Osteoblast (primary cell): Measurements from ENCODE around the gene FOXC1. TPM values are rescaled to one million over a fixed set of nuclear protein-coding genes. Genes with fewer than 3 reads are reported as not detected.

ENCODE experiments used
- DNase-seq: peaks from one replicate; pipeline ENCODE4 v3.0.0; 2011; ENCODE audit warnings: low spot score, mixed read lengths; ENCODE audit not compliant: insufficient read length; ENCODE audit errors: missing footprints
- H2AFZ ChIP-seq: 2 replicates; pipeline ENCODE4 v1.6.0; 2011; ENCODE audit warnings: mild to moderate bottlenecking, low read length
- H3K27ac ChIP-seq: 2 replicates; pipeline ENCODE4 v1.5.1; 2011; ENCODE audit warnings: mild to moderate bottlenecking, low read depth, low read length, moderate library complexity
- H3K27me3 ChIP-seq: 2 replicates; pipeline ENCODE4 v1.6.0; 2012; ENCODE audit warnings: mild to moderate bottlenecking, control low read depth, inconsistent platforms, low read length, moderate library complexity; ENCODE audit not compliant: insufficient read depth
- H3K36me3 ChIP-seq: 2 replicates; pipeline ENCODE4 v1.5.1; 2011; ENCODE audit warnings: mild to moderate bottlenecking, low read length, control low read depth, moderate library complexity; ENCODE audit not compliant: insufficient read depth
- H3K4me1 ChIP-seq: 2 replicates; pipeline ENCODE4 v1.5.1; 2011; ENCODE audit warnings: mild to moderate bottlenecking, low read length, control low read depth, moderate library complexity; ENCODE audit not compliant: insufficient read depth
- H3K4me2 ChIP-seq: 2 replicates; pipeline ENCODE4 v1.6.0; 2011; ENCODE audit warnings: mild to moderate bottlenecking, low read length; ENCODE audit not compliant: insufficient read depth
- H3K4me3 ChIP-seq: fragments of 200-600 bp; sonication (generic); 3 replicates; pipeline ENCODE4 v1.5.1; 2012; ENCODE audit warnings: mild to moderate bottlenecking, low read length, inconsistent platforms; ENCODE audit not compliant: insufficient read depth
- H3K79me2 ChIP-seq: 2 replicates; pipeline ENCODE4 v1.6.0; 2012; ENCODE audit warnings: mild to moderate bottlenecking, low read length, control low read depth, inconsistent platforms; ENCODE audit not compliant: insufficient read depth
- H3K9me3 ChIP-seq: 2 replicates; pipeline ENCODE4 v1.5.1; 2011; ENCODE audit warnings: low read depth, low read length, control low read depth
- H4K20me1 ChIP-seq: 2 replicates; pipeline ENCODE4 v1.6.0; 2012; ENCODE audit warnings: mild to moderate bottlenecking, low read length, control low read depth; ENCODE audit not compliant: insufficient read depth
- total RNA-seq: library from RNA; depleted of rRNA; stranded (reverse); fragments of >200 nt; gene quantifications from 2 replicates; pipeline ENCODE4 v1.2.3, GENCODE V29; 2012
- TF ChIP-seq, protein P1 (sequence below): IDR thresholded peaks from 2 replicates; pipeline ENCODE4 v1.5.1; 2011; ENCODE audit warnings: mild to moderate bottlenecking, low read depth, low read length, moderate library complexity; ENCODE audit errors: extremely low read depth

FOXC1 gene
- total RNA-seq, 1 donor = 39.4 TPM

DNA sequence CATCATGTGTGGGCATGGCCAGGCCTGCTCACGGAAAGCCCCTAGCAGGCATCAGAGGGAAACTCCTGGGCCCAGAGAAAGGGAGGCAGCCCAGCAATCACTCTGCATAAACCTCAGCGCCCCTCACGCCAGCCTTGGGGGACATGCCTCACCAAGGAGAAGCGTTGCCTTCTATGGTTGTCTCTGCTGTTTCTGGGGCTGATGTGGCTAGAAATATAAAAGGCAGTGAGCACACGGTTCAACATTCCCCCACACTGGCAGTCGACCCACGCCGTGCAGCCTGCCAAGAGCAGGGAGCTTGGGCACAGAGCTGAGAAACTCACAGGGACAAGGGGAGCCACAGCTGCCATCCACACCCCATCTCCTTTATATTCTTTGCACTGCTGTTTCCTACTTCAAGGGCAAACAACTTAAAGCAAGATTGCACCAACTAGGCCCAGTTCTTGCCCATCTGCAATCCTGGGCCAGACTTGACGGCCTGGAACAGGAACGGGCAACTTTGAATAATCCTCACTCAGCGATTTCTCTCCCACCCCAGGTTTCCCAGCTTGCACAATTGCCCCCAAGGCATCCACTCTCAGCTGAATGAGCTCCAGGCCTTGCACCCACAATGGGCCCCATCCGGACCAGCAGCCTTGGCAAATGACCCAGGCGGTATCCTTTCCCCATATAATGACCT, 35.5 kb upstream of the FOXC1 start:
- TF ChIP-seq, protein P1, sequence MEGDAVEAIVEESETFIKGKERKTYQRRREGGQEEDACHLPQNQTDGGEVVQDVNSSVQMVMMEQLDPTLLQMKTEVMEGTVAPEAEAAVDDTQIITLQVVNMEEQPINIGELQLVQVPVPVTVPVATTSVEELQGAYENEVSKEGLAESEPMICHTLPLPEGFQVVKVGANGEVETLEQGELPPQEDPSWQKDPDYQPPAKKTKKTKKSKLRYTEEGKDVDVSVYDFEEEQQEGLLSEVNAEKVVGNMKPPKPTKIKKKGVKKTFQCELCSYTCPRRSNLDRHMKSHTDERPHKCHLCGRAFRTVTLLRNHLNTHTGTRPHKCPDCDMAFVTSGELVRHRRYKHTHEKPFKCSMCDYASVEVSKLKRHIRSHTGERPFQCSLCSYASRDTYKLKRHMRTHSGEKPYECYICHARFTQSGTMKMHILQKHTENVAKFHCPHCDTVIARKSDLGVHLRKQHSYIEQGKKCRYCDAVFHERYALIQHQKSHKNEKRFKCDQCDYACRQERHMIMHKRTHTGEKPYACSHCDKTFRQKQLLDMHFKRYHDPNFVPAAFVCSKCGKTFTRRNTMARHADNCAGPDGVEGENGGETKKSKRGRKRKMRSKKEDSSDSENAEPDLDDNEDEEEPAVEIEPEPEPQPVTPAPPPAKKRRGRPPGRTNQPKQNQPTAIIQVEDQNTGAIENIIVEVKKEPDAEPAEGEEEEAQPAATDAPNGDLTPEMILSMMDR = no peak
- no peak overlapping the region for H3K27ac ChIP-seq
- no peaks in the 10 kb centered on the region for H3K27me3 ChIP-seq
- no peaks in the 10 kb centered on the region for H3K36me3 ChIP-seq
- no peak overlapping the region for H3K4me2 ChIP-seq
- no peak overlapping the region for H3K4me3 ChIP-seq
- no peak for DNase-seq
- peak overlapping the region; percentile 25 for H2AFZ ChIP-seq
- no peaks in the 10 kb centered on the region for H4K20me1 ChIP-seq
- peaks cover 32% of the 10 kb centered on the region for H3K4me1 ChIP-seq
- H3K9me3 ChIP-seq = peaks cover 3% of the 10 kb centered on the region
- no peaks in the 10 kb centered on the region for H3K79me2 ChIP-seq

- Histone ChIP-seq H3K9me3 (peaks cover 3% of the 10 kb centered on the region), H3K4me3 (peak overlapping the region; percentile 50), H4K20me1 (no peaks in the 10 kb centered on the region), H3K36me3 (no peaks in the 10 kb centered on the region), H3K4me1 (peaks cover 35% of the 10 kb centered on the region), H3K27ac (peak overlapping the region; percentile 57), H3K79me2 (no peaks in the 10 kb centered on the region), H3K4me2 (peak overlapping the region; percentile 82), H3K27me3 (no peaks in the 10 kb centered on the region), H2AFZ (peak overlapping the region; percentile 86)
- DNase-seq = no peak
- TF ChIP-seq, protein P1 = no peak
Measured at GRCh38 chr6:1574890-1575209, 34.9 kb upstream of the FOXC1 start.

DNA sequence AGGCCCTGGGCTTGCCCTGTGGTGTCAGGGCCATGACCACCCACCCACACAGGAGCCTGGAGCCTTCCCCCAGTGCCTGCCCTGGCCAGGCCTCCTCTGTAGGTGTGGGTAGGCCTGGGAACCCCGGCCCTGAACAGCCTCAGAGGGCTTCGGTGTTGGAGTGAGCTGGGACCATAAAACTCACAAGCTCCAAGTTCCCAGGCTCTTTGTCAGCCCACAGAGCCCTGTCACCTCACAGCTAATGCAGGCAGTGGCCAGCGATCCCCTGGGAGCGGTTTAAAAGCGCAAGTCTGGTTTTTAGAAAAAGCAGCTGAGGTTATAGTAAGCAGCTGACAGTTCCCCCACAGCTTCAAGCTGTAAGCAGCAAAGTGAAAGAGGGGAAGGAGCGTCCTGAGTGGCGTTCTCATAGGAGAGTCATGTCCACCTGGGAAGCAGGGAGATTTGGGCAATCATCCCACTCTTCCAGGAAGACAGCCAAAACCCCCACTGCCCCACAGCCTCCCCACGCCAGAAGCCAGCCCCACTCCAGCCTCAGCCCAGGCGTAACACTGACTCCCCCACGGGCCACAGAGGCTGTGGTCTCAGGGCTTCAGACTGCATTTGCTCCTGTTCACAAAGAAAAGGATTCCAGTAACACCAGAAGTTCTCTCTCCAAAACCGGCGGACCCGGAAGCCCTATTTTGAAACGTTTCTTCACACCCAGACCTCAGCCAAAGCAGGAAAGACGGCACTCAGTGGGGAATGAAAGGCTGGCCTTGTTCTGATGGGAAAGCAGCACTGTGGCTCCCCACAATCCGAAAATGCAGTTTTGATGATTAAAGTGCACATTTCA, 34.3 kb upstream of the FOXC1 start:
- TF ChIP-seq, protein P1 = no peak
- Histone ChIP-seq H3K4me3 (peak overlapping the region; percentile 50), H2AFZ (peak overlapping the region; percentile 86), H3K9me3 (peaks cover 3% of the 10 kb centered on the region), H4K20me1 (no peaks in the 10 kb centered on the region), H3K4me2 (peak overlapping the region; percentile 82), H3K79me2 (no peaks in the 10 kb centered on the region), H3K4me1 (peaks cover 38% of the 10 kb centered on the region), H3K36me3 (no peaks in the 10 kb centered on the region), H3K27me3 (no peaks in the 10 kb centered on the region), H3K27ac (peak overlapping the region; percentile 57)
- peak; percentile 86 for DNase-seq

GRCh38 chr6:1576166-1576565, 33.5 kb upstream of the FOXC1 start:
- H3K79me2 ChIP-seq = no peaks in the 10 kb centered on the region

More at GRCh38 chr6:1576166-1576565, 33.5 kb upstream of the FOXC1 start:
- no peak overlapping the region for H3K4me3 ChIP-seq
- H3K4me2 ChIP-seq = peak overlapping the region; percentile 82
- peak overlapping the region; percentile 86 for H2AFZ ChIP-seq
- no peaks in the 10 kb centered on the region for H3K27me3 ChIP-seq
- TF ChIP-seq, protein P1 = no peak
- H3K9me3 ChIP-seq = peaks cover 3% of the 10 kb centered on the region
- H3K36me3 ChIP-seq = no peaks in the 10 kb centered on the region
- peak; percentile 56 for DNase-seq
- H4K20me1 ChIP-seq = no peaks in the 10 kb centered on the region
- H3K27ac ChIP-seq = peak overlapping the region; percentile 57
- peaks cover 38% of the 10 kb centered on the region for H3K4me1 ChIP-seq
